ENCODE results near the gene LTB4R. TPM values are rescaled to one million over a fixed set of nuclear protein-coding genes. Genes with fewer than 3 reads are reported as not detected.

Gene LTB4R
- total and polyA plus RNA-seq, 9 of the 15 experiments (the other 6 are each of a cell fraction or from before 2014, with no cell fraction given), result 0.38 to 10.5 (median 2.8) TPM

DNA sequence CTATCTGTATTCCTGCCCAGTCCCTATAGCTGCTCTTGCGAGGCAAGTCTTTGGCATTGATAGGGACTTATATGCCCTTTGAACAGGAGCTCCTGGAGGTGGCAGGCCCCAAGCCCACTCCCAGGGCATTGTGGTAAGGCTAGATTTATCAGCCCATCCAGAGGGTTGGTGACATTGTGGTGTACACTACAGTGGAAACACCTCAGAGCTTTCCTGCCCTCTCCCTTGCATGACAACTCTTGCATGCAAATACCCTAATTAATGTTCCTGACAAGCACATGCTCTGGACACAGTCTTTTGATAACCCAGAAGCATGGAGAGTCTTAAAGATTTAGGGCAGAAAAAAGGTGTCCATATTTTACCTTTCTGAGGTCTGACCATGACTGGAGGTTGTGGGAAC is 29.3 kb downstream of the LTB4R start (continued):
- TF ChIP-seq, protein P1, sequence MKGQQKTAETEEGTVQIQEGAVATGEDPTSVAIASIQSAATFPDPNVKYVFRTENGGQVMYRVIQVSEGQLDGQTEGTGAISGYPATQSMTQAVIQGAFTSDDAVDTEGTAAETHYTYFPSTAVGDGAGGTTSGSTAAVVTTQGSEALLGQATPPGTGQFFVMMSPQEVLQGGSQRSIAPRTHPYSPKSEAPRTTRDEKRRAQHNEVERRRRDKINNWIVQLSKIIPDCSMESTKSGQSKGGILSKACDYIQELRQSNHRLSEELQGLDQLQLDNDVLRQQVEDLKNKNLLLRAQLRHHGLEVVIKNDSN (CRISPR knock-in tag; IDR thresholded peaks at IDR 0.05), result no peak

DNA sequence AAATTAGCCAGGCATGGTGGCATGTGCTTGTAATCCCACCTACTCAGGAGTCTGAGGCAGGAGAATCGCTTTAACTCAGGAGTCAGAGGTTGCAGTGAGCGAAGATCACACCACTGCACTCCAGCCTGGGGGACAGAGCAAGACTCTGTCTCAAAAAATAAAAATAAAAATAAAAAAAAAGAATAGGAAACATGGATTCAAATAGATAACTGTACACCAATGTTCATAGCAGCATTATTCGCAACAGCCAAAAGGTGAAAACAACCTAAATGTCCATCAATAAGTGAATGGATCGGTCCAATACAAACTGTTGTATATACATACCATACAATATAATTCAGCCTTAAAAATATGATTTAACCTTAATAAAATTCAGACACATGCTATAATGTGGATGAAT is 31.6 kb downstream of the LTB4R start:
- no peaks in the 10 kb centered on the region for H3K36me3 ChIP-seq (ENCODE audit: control insufficient read depth, insufficient read depth, low read length)
- no TSS peak for BruUV-seq (replicated peaks)
- WGBS (ENCODE audit: insufficient coverage, low coverage, missing lambda C conversion rate), result 62% methylated on average over 4 of the region's 4 CpGs

More for the DNA sequence above, 31.6 kb downstream of the LTB4R start:
- Histone ChIP-seq H3K9me3 (replicated peaks; ENCODE audit: control insufficient read depth, insufficient read depth, low read depth, low read length) (no peaks in the 10 kb centered on the region), H4K20me1 (replicated peaks; ENCODE audit: control insufficient read depth, insufficient read depth, low read length) (no peaks in the 10 kb centered on the region), H3K4me2 (ENCODE audit: insufficient read depth, low read length) (no peak overlapping the region), H3K9ac (ENCODE audit: insufficient read depth in 1 of 2, low read depth in 2 of 2, low read length in 2 of 2) (no peak overlapping the region), H3K27ac (ENCODE audit: extremely low read depth, low read depth, low read length) (no peak overlapping the region), H3K27me3 (ENCODE audit: control insufficient read depth in 2 of 2, insufficient read depth in 2 of 2, low read length in 2 of 2) (no peaks in the 10 kb centered on the region), H3K9me1 (ENCODE audit: control insufficient read depth, insufficient read depth, low read length) (no peaks in the 10 kb centered on the region), H3K79me2 (ENCODE audit: control insufficient read depth, insufficient read depth, low read length) (no peaks in the 10 kb centered on the region), H3K4me3 (no peak overlapping the region), H2AFZ (ENCODE audit: low read depth, low read length) (no peak overlapping the region), H3K4me1 (replicated peaks in 1 of 2; ENCODE audit: control insufficient read depth in 2 of 2, insufficient read depth in 2 of 2, low read length in 2 of 2) (peaks cover 8 to 13% of the 10 kb centered on the region in 2 experiments; a peak in 3 of 5 replicates)
- no peak for ATAC-seq
- TF ChIP-seq, protein P2, sequence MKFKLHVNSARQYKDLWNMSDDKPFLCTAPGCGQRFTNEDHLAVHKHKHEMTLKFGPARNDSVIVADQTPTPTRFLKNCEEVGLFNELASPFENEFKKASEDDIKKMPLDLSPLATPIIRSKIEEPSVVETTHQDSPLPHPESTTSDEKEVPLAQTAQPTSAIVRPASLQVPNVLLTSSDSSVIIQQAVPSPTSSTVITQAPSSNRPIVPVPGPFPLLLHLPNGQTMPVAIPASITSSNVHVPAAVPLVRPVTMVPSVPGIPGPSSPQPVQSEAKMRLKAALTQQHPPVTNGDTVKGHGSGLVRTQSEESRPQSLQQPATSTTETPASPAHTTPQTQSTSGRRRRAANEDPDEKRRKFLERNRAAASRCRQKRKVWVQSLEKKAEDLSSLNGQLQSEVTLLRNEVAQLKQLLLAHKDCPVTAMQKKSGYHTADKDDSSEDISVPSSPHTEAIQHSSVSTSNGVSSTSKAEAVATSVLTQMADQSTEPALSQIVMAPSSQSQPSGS (CRISPR knock-in tag; IDR thresholded peaks at IDR 0.05), result no peak
- TF ChIP-seq, protein P3, sequence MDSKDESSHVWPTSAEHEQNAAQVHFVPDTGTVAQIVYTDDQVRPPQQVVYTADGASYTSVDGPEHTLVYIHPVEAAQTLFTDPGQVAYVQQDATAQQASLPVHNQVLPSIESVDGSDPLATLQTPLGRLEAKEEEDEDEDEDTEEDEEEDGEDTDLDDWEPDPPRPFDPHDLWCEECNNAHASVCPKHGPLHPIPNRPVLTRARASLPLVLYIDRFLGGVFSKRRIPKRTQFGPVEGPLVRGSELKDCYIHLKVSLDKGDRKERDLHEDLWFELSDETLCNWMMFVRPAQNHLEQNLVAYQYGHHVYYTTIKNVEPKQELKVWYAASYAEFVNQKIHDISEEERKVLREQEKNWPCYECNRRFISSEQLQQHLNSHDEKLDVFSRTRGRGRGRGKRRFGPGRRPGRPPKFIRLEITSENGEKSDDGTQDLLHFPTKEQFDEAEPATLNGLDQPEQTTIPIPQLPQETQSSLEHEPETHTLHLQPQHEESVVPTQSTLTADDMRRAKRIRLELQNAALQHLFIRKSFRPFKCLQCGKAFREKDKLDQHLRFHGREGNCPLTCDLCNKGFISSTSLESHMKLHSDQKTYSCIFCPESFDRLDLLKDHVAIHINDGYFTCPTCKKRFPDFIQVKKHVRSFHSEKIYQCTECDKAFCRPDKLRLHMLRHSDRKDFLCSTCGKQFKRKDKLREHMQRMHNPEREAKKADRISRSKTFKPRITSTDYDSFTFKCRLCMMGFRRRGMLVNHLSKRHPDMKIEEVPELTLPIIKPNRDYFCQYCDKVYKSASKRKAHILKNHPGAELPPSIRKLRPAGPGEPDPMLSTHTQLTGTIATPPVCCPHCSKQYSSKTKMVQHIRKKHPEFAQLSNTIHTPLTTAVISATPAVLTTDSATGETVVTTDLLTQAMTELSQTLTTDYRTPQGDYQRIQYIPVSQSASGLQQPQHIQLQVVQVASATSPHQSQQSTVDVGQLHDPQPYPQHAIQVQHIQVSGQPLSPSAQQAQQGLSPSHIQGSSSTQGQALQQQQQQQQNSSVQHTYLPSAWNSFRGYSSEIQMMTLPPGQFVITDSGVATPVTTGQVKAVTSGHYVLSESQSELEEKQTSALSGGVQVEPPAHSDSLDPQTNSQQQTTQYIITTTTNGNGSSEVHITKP (IDR thresholded peaks at IDR 0.05; ENCODE audit: partially characterized antibody), result peak; percentile 71
- in situ Hi-C loops (cut with MboI), result loop anchor here (25.0 kb wide), 1 partner anchor 344 kb away; no protein-coding TSS in a partner anchor
- ChIA-PET POLR2A (no interaction called here), CTCF (ENCODE audit: low intra/inter-chr PET ratio) (no interaction called here)
- intact Hi-C loops (cut with micrococcal nuclease), result no loop called here
- FAIRE-seq, result no peak
- DNase-seq (ENCODE audit: extremely low read depth in 1 of 4, low spot score in 3 of 4), result no peak

Measured in K562 (cell line).